Trophoblast cell (in vitro differentiated cells and primary cell): ENCODE measurements around the gene KCNK10. TPM values are rescaled to one million over a fixed set of nuclear protein-coding genes. Genes with fewer than 3 reads are reported as not detected.

Experiments
- DNase-seq, 2 donors: peaks; one replicate each; pipeline ENCODE4 v3.0.0-alpha.2; 2016
- H2AFZ ChIP-seq: 2 replicates; pipeline ENCODE4 v1.6.1; 2013; ENCODE audit warnings: low read length, moderate library complexity, mild to moderate bottlenecking; ENCODE audit not compliant: insufficient read depth, poor library complexity
- H2AK5ac ChIP-seq: 2 replicates; pipeline ENCODE4 v1.6.1; 2013; ENCODE audit warnings: mild to moderate bottlenecking, low read length
- H2BK120ac ChIP-seq: 2 replicates; pipeline ENCODE4 v1.6.1; 2013; ENCODE audit warnings: low read length, mild to moderate bottlenecking, moderate library complexity; ENCODE audit not compliant: insufficient read depth, poor library complexity
- H2BK12ac ChIP-seq: 2 replicates; pipeline ENCODE4 v1.6.1; 2013; ENCODE audit warnings: mild to moderate bottlenecking, low read length, moderate library complexity
- H2BK5ac ChIP-seq: 2 replicates; pipeline ENCODE4 v1.6.1; 2013; ENCODE audit warnings: low read length, low read depth, moderate library complexity, mild to moderate bottlenecking; ENCODE audit not compliant: poor library complexity
- H3K14ac ChIP-seq: 2 replicates; pipeline ENCODE4 v1.6.1; 2013; ENCODE audit warnings: mild to moderate bottlenecking, low read length
- H3K18ac ChIP-seq: 2 replicates; pipeline ENCODE4 v1.6.1; 2013; ENCODE audit warnings: mild to moderate bottlenecking, low read length
- H3K23ac ChIP-seq: 2 replicates; pipeline ENCODE4 v1.6.1; 2013; ENCODE audit warnings: low read length
- H3K27ac ChIP-seq: 2 replicates; pipeline ENCODE4 v1.5.1; 2013; ENCODE audit warnings: low read depth, mild to moderate bottlenecking, inconsistent platforms, low read length, moderate library complexity
- H3K27me3 ChIP-seq: 2 replicates; pipeline ENCODE4 v1.6.1; 2013; ENCODE audit warnings: inconsistent platforms, mild to moderate bottlenecking, low read length, moderate library complexity; ENCODE audit not compliant: insufficient read depth
- H3K36me3 ChIP-seq, 2 experiments: 1 replicate in 1 of 2; 2 replicates in 1 of 2; pipeline ENCODE4 v1.6.1; 2013; ENCODE audit warnings: low read length in 2 of 2, mild to moderate bottlenecking in 2 of 2, moderate library complexity in 1 of 2; ENCODE audit not compliant: insufficient read depth in 2 of 2, control insufficient read depth in 1 of 2
- H3K4ac ChIP-seq: 2 replicates; pipeline ENCODE4 v1.6.1; 2013; ENCODE audit warnings: low read depth, mild to moderate bottlenecking, low read length, moderate library complexity
- H3K4me1 ChIP-seq, 2 experiments: 1 replicate in 1 of 2; 2 replicates in 1 of 2; pipeline ENCODE4 v1.6.1; 2013; ENCODE audit warnings: low read length in 2 of 2, mild to moderate bottlenecking in 2 of 2, moderate library complexity in 1 of 2; ENCODE audit not compliant: insufficient read depth in 2 of 2, control insufficient read depth in 1 of 2
- H3K4me2 ChIP-seq: 2 replicates; pipeline ENCODE4 v1.6.1; 2013; ENCODE audit warnings: inconsistent platforms, mild to moderate bottlenecking, low read length, moderate library complexity
- H3K4me3 ChIP-seq: 2 replicates; pipeline ENCODE4 v1.5.1; 2013; ENCODE audit warnings: mild to moderate bottlenecking, low read depth, low read length, inconsistent platforms
- H3K79me1 ChIP-seq: one replicate; pipeline ENCODE4 v1.6.1; 2013; ENCODE audit warnings: low read length
- H3K79me2 ChIP-seq: 2 replicates; pipeline ENCODE4 v1.6.1; 2013; ENCODE audit warnings: low read length, mild to moderate bottlenecking; ENCODE audit not compliant: control insufficient read depth, insufficient read depth, poor library complexity
- H3K9ac ChIP-seq: 2 replicates; pipeline ENCODE4 v1.6.1; 2013; ENCODE audit warnings: mild to moderate bottlenecking, low read length
- H3K9me3 ChIP-seq: 2 replicates; pipeline ENCODE4 v1.6.1; 2013; ENCODE audit warnings: low read depth, mild to moderate bottlenecking, control low read depth, inconsistent platforms, low read length; ENCODE audit not compliant: insufficient read depth
- H4K12ac ChIP-seq: 2 replicates; pipeline ENCODE4 v1.6.1; 2013; ENCODE audit warnings: low read depth, mild to moderate bottlenecking, low read length, moderate library complexity
- H4K8ac ChIP-seq: 2 replicates; pipeline ENCODE4 v1.6.1; 2013; ENCODE audit warnings: low read depth, mild to moderate bottlenecking, low read length, moderate library complexity
- H4K91ac ChIP-seq: one replicate; pipeline ENCODE4 v1.6.1; 2013; ENCODE audit warnings: low read depth, mild to moderate bottlenecking, low read length, moderate library complexity
- WGBS: extraction: QIAGEN DNeasy Blood & Tissue Kit; methylation state at CpG from one replicate; pipeline ENCODE4 v1.1.7; 2013; ENCODE audit warnings: missing lambda C conversion rate; ENCODE audit not compliant: insufficient read length, insufficient coverage; ENCODE audit errors: extremely low coverage; 5-methylcytosine and 5-hydroxymethylcytosine counted together
- polyA plus RNA-seq: library from polyadenylated mRNA; stranded (reverse); fragments of 200-250 nt; gene quantifications from 2 replicates; pipeline ENCODE4 v1.2.3, GENCODE V29; 2013

KCNK10 gene, protein sequence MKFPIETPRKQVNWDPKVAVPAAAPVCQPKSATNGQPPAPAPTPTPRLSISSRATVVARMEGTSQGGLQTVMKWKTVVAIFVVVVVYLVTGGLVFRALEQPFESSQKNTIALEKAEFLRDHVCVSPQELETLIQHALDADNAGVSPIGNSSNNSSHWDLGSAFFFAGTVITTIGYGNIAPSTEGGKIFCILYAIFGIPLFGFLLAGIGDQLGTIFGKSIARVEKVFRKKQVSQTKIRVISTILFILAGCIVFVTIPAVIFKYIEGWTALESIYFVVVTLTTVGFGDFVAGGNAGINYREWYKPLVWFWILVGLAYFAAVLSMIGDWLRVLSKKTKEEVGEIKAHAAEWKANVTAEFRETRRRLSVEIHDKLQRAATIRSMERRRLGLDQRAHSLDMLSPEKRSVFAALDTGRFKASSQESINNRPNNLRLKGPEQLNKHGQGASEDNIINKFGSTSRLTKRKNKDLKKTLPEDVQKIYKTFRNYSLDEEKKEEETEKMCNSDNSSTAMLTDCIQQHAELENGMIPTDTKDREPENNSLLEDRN
- 0.03 TPM in 1 of 2 replicates, not detected in the other for polyA plus RNA-seq

DNA sequence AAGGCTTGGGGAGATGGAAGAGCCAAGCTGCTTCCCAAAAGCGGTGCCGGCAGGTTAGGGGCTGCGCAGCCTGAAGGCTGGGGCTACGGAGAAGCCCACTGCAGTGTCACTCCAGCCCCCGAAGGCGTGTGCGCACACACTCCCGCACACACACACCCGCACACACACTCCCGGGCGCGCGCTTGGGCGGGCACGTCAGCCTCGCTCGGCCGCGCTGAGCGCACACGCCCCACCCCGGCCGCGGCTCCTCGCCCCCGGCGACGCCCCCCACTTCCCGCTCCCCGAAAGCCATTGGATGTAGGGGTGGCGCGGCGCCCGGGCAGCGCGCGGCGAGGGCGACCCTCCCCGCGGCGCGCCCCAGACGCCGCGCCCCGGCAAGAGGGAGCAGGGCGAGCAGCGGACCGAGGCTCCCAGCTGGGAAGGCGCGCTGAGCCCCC, at the start of gene KCNK10:
TSS of gene KCNK10 (minus strand) at position 184 of the 437 bp plus-strand sequence. CDS start 471 bp downstream, outside the sequence.
- Histone ChIP-seq H2AK5ac (no peak within 1 kb of the TSS), H3K27ac (no peak within 1 kb of the TSS), H4K12ac (no peak within 1 kb of the TSS), H3K79me2 (no peaks in the 10 kb centered on the region), H3K27me3 (peaks cover 68% of the 10 kb centered on the region), H3K4me3 (peak within 1 kb of the TSS; percentile 70), H3K4me2 (peak within 1 kb of the TSS; percentile 84), H3K18ac (no peak within 1 kb of the TSS), H2AFZ (peak within 1 kb of the TSS; percentile 44), H4K8ac (no peak within 1 kb of the TSS), H3K36me3 (no peaks in the 10 kb centered on the region), H3K9me3 (peaks cover 8% of the 10 kb centered on the region), H3K9ac (no peak within 1 kb of the TSS), H3K14ac (no peak within 1 kb of the TSS), H2BK5ac (no peak within 1 kb of the TSS), H2BK120ac (no peak within 1 kb of the TSS), H3K4me1 (peaks cover 2 to 3% of the 10 kb centered on the region in 2 experiments), H4K91ac (no peak within 1 kb of the TSS), H3K23ac (no peak within 1 kb of the TSS), H3K79me1 (no peaks in the 10 kb centered on the region), H2BK12ac (no peak within 1 kb of the TSS), H3K4ac (no peak within 1 kb of the TSS)
- WGBS, result no CpG with 5 or more reads among the region's 52 CpGs
- DNase-seq, result no peak

DNA sequence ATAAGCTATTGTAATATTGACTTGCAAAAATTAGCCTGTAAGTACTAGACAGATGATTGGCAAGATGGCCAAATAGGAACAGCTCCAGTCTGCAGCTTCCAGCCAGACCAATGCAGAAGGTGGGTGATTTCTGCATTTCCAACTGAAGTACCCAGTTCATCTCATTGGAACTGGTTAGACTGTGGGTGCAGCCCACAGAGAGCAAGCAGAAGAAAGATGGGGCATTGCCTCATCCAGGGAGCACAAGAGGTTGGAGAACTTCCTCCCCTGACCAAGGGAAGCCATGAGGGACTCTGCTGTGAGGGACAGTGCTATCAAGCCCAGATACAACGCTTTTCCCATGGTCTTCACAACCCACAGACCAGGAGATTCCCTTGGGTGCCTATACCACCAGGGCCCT, 46.4 kb upstream of the KCNK10 start:
- Histone ChIP-seq H3K79me1 (no peaks in the 10 kb centered on the region), H3K14ac (no peak overlapping the region), H2BK5ac (no peak overlapping the region), H2AFZ (no peak overlapping the region), H3K4ac (no peak overlapping the region), H4K8ac (no peak overlapping the region), H3K18ac (no peak overlapping the region), H4K91ac (no peak overlapping the region), H3K9me3 (no peaks in the 10 kb centered on the region), H3K27me3 (no peaks in the 10 kb centered on the region), H3K4me2 (no peak overlapping the region), H2BK120ac (no peak overlapping the region), H2BK12ac (no peak overlapping the region), H3K4me1 (no peaks in the 10 kb centered on the region), H3K79me2 (no peaks in the 10 kb centered on the region), H4K12ac (no peak overlapping the region), H3K9ac (no peak overlapping the region), H3K4me3 (no peak overlapping the region), H3K27ac (no peak overlapping the region), H3K23ac (no peak overlapping the region), H2AK5ac (no peak overlapping the region), H3K36me3 (no peaks in the 10 kb centered on the region)
- WGBS, result no CpG with 5 or more reads among the region's 1 CpG
- DNase-seq, result no peak

DNA sequence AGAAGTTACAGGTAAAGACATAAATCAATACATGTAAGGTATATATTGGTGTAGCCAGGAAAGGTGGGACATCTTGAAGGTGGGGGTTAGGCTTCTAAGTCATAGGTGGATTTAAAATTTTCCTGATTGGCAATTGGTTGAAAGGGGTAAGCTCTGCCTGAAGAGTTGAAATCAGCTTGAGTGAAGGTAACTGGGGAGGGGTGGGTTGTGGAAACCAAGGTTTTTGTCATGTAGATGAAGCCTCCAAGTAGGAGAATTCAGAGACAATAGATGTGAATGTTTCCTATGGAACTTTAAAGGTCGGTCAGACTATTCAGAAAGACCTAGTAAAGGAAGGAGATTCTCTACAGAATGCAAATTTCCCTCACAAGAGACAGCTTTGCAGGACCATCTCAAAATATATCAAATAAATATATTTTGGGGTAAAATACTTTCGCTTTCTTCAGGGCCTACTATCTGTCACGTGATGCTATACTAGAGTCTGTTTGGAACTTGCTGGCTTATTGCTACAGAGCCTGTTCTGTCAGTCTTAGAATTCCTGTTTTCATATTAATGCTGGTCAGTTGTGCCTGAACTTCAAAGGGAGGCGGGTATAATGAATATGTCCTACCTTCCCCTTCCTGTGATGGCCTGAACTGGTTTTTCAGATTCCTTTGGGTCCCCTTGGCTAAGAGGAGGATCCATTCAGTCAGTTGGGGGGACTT, 41.8 kb upstream of the KCNK10 start:
- Histone ChIP-seq H3K18ac (no peak overlapping the region), H2BK120ac (no peak overlapping the region), H3K9me3 (no peaks in the 10 kb centered on the region), H3K4me3 (no peak overlapping the region), H2BK12ac (no peak overlapping the region), H4K8ac (no peak overlapping the region), H3K4me2 (no peak overlapping the region), H3K14ac (no peak overlapping the region), H3K27ac (no peak overlapping the region), H3K79me1 (no peaks in the 10 kb centered on the region), H3K36me3 (no peaks in the 10 kb centered on the region), H3K4me1 (no peaks in the 10 kb centered on the region), H3K4ac (no peak overlapping the region), H4K12ac (no peak overlapping the region), H3K9ac (no peak overlapping the region), H3K23ac (no peak overlapping the region), H2BK5ac (no peak overlapping the region), H3K79me2 (no peaks in the 10 kb centered on the region), H2AK5ac (no peak overlapping the region), H4K91ac (no peak overlapping the region), H3K27me3 (no peaks in the 10 kb centered on the region), H2AFZ (no peak overlapping the region)
- DNase-seq, result peak in 1 of 2 donors; percentile 70
- WGBS, result no CpG with 5 or more reads among the region's 4 CpGs

DNA sequence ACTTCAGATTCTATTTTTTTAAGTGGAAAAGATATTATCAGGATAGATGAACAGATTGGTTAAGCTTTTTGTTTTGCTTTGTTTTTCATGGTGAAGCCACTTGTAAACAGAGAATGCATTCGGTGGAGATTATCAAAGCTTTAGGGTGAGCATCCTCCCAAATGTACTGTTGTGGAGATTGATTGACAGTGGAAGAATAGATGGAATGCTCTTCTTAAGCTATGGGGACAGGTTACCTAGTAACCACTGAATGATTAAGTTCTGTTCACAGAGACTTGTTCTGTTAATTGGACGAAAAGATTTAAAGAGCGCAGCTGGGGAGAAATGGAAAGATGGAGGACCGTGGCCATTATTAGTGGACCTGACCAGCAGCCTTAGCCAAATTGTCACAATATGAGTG, 40.6 kb upstream of the KCNK10 start:
- H3K9me3 ChIP-seq, result no peaks in the 10 kb centered on the region
- no peak overlapping the region for H3K23ac ChIP-seq
- no peaks in the 10 kb centered on the region for H3K4me1 ChIP-seq

More for the DNA sequence above, 40.6 kb upstream of the KCNK10 start:
- Histone ChIP-seq H4K91ac (no peak overlapping the region), H3K27ac (no peak overlapping the region), H2BK5ac (no peak overlapping the region), H3K18ac (no peak overlapping the region), H3K14ac (no peak overlapping the region), H3K79me1 (no peaks in the 10 kb centered on the region), H3K4me3 (no peak overlapping the region), H2BK12ac (no peak overlapping the region), H3K9ac (no peak overlapping the region), H3K4me2 (no peak overlapping the region), H4K12ac (no peak overlapping the region), H3K4ac (no peak overlapping the region), H3K27me3 (no peaks in the 10 kb centered on the region), H3K36me3 (no peaks in the 10 kb centered on the region), H4K8ac (no peak overlapping the region), H2AK5ac (no peak overlapping the region), H2AFZ (no peak overlapping the region), H2BK120ac (no peak overlapping the region), H3K79me2 (no peaks in the 10 kb centered on the region)
- no peak for DNase-seq
- no CpG with 5 or more reads among the region's 4 CpGs for WGBS
